ENCODE results near the gene HSPB1. TPM values are rescaled to one million over a fixed set of nuclear protein-coding genes. Genes with fewer than 3 reads are reported as not detected.

Gene HSPB1
- total RNA-seq, 1 experiment from 2014 or later, result 1.2 TPM

Other genes with a start within 250 kb of the HSPB1 start
- 1.4 and 1.7 TPM in 2 replicates for gene SRRM3, start 100.8 kb upstream of the HSPB1 start, total RNA-seq (2014; rRNA removed; shearing (Covaris generic))
- gene YWHAG, start 56.3 kb downstream of the HSPB1 start, total RNA-seq (2014; rRNA removed; shearing (Covaris generic)), result 71.3 and 93.3 TPM in 2 replicates
- gene SSC4D, start 107.0 kb downstream of the HSPB1 start, total RNA-seq (2014; rRNA removed; shearing (Covaris generic)), result 0.23 and 0.73 TPM in 2 replicates
- 0.94 and 2.5 TPM in 2 replicates for gene ZP3, start 122.3 kb downstream of the HSPB1 start, total RNA-seq (2014; rRNA removed; shearing (Covaris generic))
- gene DTX2, start 159.0 kb downstream of the HSPB1 start, total RNA-seq (2014; rRNA removed; shearing (Covaris generic)), result 24.4 and 39.6 TPM in 2 replicates
- 1.0 TPM in 1 of 2 replicates, not detected in the other for gene UPK3B, start 207.9 kb downstream of the HSPB1 start, total RNA-seq (2014; rRNA removed; shearing (Covaris generic))
- gene SPDYE16, start 240.6 kb downstream of the HSPB1 start, total RNA-seq (2014; rRNA removed; shearing (Covaris generic)), result not detected in 2 replicates